ENCODE data around the gene KLF4.

KLF4 gene

GRCh38 chr9:107447081-107447480 lies 42.5 kb downstream of the KLF4 start:
- DNase-seq: no peak

- no peak for DNase-seq
These were observed 43.1 kb downstream of the KLF4 start for GRCh38 chr9:107446491-107446890.

- no peak for DNase-seq
These were observed 45.8 kb downstream of the KLF4 start for GRCh38 chr9:107443786-107444185.

- no peak for DNase-seq
These were observed 49.5 kb downstream of the KLF4 start for GRCh38 chr9:107439991-107440456.

GRCh38 chr9:107438211-107439031 lies 51.1 kb downstream of the KLF4 start:
- DNase-seq: no peak

GRCh38 chr9:107437716-107438115 lies 51.9 kb downstream of the KLF4 start:
- DNase-seq: no peak

- DNase-seq: no peak
These were observed 54.2 kb downstream of the KLF4 start for GRCh38 chr9:107435415-107435814.
